Peyer's patch (tissue), 4 donors: ENCODE data around the gene FAM222A. TPM values are rescaled to one million over a fixed set of nuclear protein-coding genes. Genes with fewer than 3 reads are reported as not detected.

ENCODE experiments used
- DNase-seq, 3 donors: peaks; one replicate each; pipeline ENCODE4 v3.0.0-alpha.2; 2017 to 2019
- H3K27ac ChIP-seq, 4 donors: fragments of 200-600 bp; sonication (generic); one replicate each; pipeline ENCODE4 v1.5.1; 2016 to 2019
- H3K27me3 ChIP-seq, 2 donors: fragments of 200-600 bp; sonication (generic); one replicate each; pipeline ENCODE4 v1.5.1; 2019
- H3K36me3 ChIP-seq, 3 donors: fragments of 200-600 bp; sonication (generic); one replicate each; pipeline ENCODE4 v1.5.1; 2016 to 2019
- H3K4me1 ChIP-seq, 4 donors: fragments of 200-600 bp; sonication (generic); one replicate each; pipeline ENCODE4 v1.5.1; 2016 to 2019
- H3K4me3 ChIP-seq, 4 donors: fragments of 200-600 bp; sonication (generic); 1 replicate in 3 of 4; 2 replicates in 1 of 4; pipeline ENCODE4 v1.5.1; 2016 to 2019; ENCODE audit warnings: mild to moderate bottlenecking in 1 of 4
- H3K9me3 ChIP-seq, 4 donors: fragments of 200-600 bp; sonication (generic); one replicate each; pipeline ENCODE4 v1.5.1; 2016 to 2019; ENCODE audit warnings: mild to moderate bottlenecking in 1 of 4
- CTCF ChIP-seq, 6 experiments: fragments of 450-650 bp in 4 of 6; fragments of 200-600 bp in 2 of 6; sonication (generic) in 1 of 6; IDR thresholded peaks; one replicate each; pipeline ENCODE4 v1.5.1; 2017 to 2019; ENCODE audit warnings: antibody characterized with exemption in 6 of 6, mild to moderate bottlenecking in 3 of 6, moderate library complexity in 1 of 6
- POLR2A ChIP-seq, 2 donors: fragments of 450-650 bp; IDR thresholded peaks; one replicate each; pipeline ENCODE4 v1.5.1; 2017; ENCODE audit warnings: antibody characterized with exemption in 2 of 2, mild to moderate bottlenecking in 2 of 2, moderate library complexity in 2 of 2
- total RNA-seq, 4 donors: library from RNA; depleted of rRNA; stranded (reverse); fragments of >200 nt; gene quantifications; one replicate each; pipeline ENCODE4 v1.1.0, GENCODE V29; 2016

The FAM222A gene
- total RNA-seq, 4 donors from 2014 or later: 3.9 to 26.1 (median 7.0) TPM

- no peaks in the 10 kb centered on the region for H3K36me3 ChIP-seq
- no peaks in the 10 kb centered on the region for H3K9me3 ChIP-seq
- no peak overlapping the region for H3K27ac ChIP-seq
- H3K4me1 ChIP-seq: no peaks in the 10 kb centered on the region
- H3K27me3 ChIP-seq: no peaks in the 10 kb centered on the region
- no peak overlapping the region for H3K4me3 ChIP-seq
- TF ChIP-seq CTCF (IDR thresholded peaks at IDR 0.05): no peak
- no peak for TF ChIP-seq POLR2A (IDR thresholded peaks at IDR 0.05)
- DNase-seq: no peak
Measured at GRCh38 chr12:109704371-109705098, 9.1 kb upstream of the FAM222A start.

- no peaks in the 10 kb centered on the region for H3K4me1 ChIP-seq
- no peak overlapping the region for H3K27ac ChIP-seq
- no peaks in the 10 kb centered on the region for H3K27me3 ChIP-seq
- H3K4me3 ChIP-seq: no peak overlapping the region
- H3K9me3 ChIP-seq: no peaks in the 10 kb centered on the region
- no peak for DNase-seq
- TF ChIP-seq CTCF (IDR thresholded peaks at IDR 0.05) (no peak), POLR2A (IDR thresholded peaks at IDR 0.05) (no peak)
- H3K36me3 ChIP-seq: no peaks in the 10 kb centered on the region
Measured at GRCh38 chr12:109705291-109705690, 8.3 kb upstream of the FAM222A start.

GRCh38 chr12:109706398-109706746 is 7.3 kb upstream of the FAM222A start:
- DNase-seq: no peak
- Histone ChIP-seq H3K27ac (peak overlapping the region in 1 of 4 donors; percentile 46), H3K36me3 (no peaks in the 10 kb centered on the region), H3K27me3 (no peaks in the 10 kb centered on the region), H3K4me1 (no peaks in the 10 kb centered on the region), H3K9me3 (no peaks in the 10 kb centered on the region), H3K4me3 (no peak overlapping the region)
- no peak for TF ChIP-seq CTCF (IDR thresholded peaks at IDR 0.05)
- TF ChIP-seq POLR2A (IDR thresholded peaks at IDR 0.05): no peak

GRCh38 chr12:109706747-109707469 is 6.7 kb upstream of the FAM222A start:
- TF ChIP-seq POLR2A (IDR thresholded peaks at IDR 0.05) (no peak), CTCF (IDR thresholded peaks at IDR 0.05) (no peak)
- DNase-seq: peak in 1 of 3 donors; percentile 62
- Histone ChIP-seq H3K9me3 (no peaks in the 10 kb centered on the region), H3K4me1 (no peaks in the 10 kb centered on the region), H3K36me3 (no peaks in the 10 kb centered on the region), H3K27ac (peak overlapping the region in 2 of 4 donors; percentile 18 to 46), H3K4me3 (no peak overlapping the region), H3K27me3 (no peaks in the 10 kb centered on the region)

- H3K9me3 ChIP-seq: no peaks in the 10 kb centered on the region
- DNase-seq: no peak
- H3K4me3 ChIP-seq: no peak overlapping the region
- TF ChIP-seq POLR2A (IDR thresholded peaks at IDR 0.05): no peak
- TF ChIP-seq CTCF (IDR thresholded peaks at IDR 0.05): no peak
- no peaks in the 10 kb centered on the region for H3K4me1 ChIP-seq
- no peaks in the 10 kb centered on the region for H3K36me3 ChIP-seq
- peak overlapping the region in 1 of 4 donors; percentile 46 for H3K27ac ChIP-seq
- H3K27me3 ChIP-seq: no peaks in the 10 kb centered on the region
Measured at GRCh38 chr12:109707470-109707821, 6.2 kb upstream of the FAM222A start.
